ENCODE results near the gene SOX18. TPM values are rescaled to one million over a fixed set of nuclear protein-coding genes. Genes with fewer than 3 reads are reported as not detected.

Gene SOX18
- polyA plus RNA-seq, 3 donors = not detected

- Histone ChIP-seq H3K9me3 (replicated peaks in 1 of 2; ENCODE audit: control insufficient read depth in 1 of 2, insufficient read depth in 1 of 2, low read length in 2 of 2) (no peaks in the 10 kb centered on the region), H3K79me2 (ENCODE audit: insufficient read depth, low read length) (no peaks in the 10 kb centered on the region), H2AFZ (ENCODE audit: insufficient read depth, low read depth, low read length, poor library complexity, severe bottlenecking) (no peak overlapping the region), H3K9ac (ENCODE audit: insufficient read depth, low read length, poor library complexity, severe bottlenecking) (no peak overlapping the region), H3K4me1 (ENCODE audit: control insufficient read depth in 1 of 2, insufficient read depth in 2 of 2, low read length in 2 of 2) (no peaks in the 10 kb centered on the region), H3K4me2 (replicated peaks; ENCODE audit: extremely low read depth, low read length, poor library complexity, severe bottlenecking) (no peak overlapping the region), H3K27me3 (ENCODE audit: control insufficient read depth in 2 of 2, insufficient read depth in 2 of 2, low read length in 2 of 2) (no peaks in the 10 kb centered on the region), H4K20me1 (ENCODE audit: insufficient read depth, low read length) (peaks cover 12% of the 10 kb centered on the region), H3K27ac (ENCODE audit: low read depth in 1 of 2, low read length in 2 of 2) (no peak overlapping the region), H3K4me3 (replicated peaks in 1 of 3; ENCODE audit: low read depth in 2 of 3, low read length in 3 of 3) (no peak overlapping the region), H3K36me3 (replicated peaks in 1 of 2; ENCODE audit: control insufficient read depth in 1 of 2, insufficient read depth in 2 of 2, low read length in 2 of 2) (peaks cover 87 to 99% of the 10 kb centered on the region in 2 donors)
- H3K27me3 Mint-ChIP-seq (ENCODE audit: low read depth in 3 of 3) = peaks cover 0 to 3% (median 0%) of the 10 kb centered on the region in 3 donors
- H3K27ac Mint-ChIP-seq = no peak overlapping the region
- no peaks in the 10 kb centered on the region for H3K9me3 Mint-ChIP-seq
- H3K4me1 Mint-ChIP-seq = no peaks in the 10 kb centered on the region
- WGBS (ENCODE audit: insufficient coverage) = 100% methylated on average over 15 of the region's 18 CpGs
- intact Hi-C loops (cut with micrococcal nuclease) = no loop called here
- no peak overlapping the region for H3K4me3 Mint-ChIP-seq
- TF ChIP-seq CTCF (IDR thresholded peaks at IDR 0.05) = no peak
- no peak for DNase-seq
- H3K36me3 Mint-ChIP-seq = peaks cover 86 to 100% of the 10 kb centered on the region in 2 donors
Measured at GRCh38 chr20:64025101-64025825, 24.2 kb downstream of the SOX18 start.

- peaks cover 0 to 3% (median 0%) of the 10 kb centered on the region in 3 donors for H3K27me3 Mint-ChIP-seq (ENCODE audit: low read depth in 3 of 3)
- H3K27ac Mint-ChIP-seq = peak overlapping the region in 2 of 7 donors; percentile 21 to 23
- Histone ChIP-seq H4K20me1 (ENCODE audit: insufficient read depth, low read length) (peaks cover 15% of the 10 kb centered on the region), H3K79me2 (ENCODE audit: insufficient read depth, low read length) (no peaks in the 10 kb centered on the region), H3K27me3 (ENCODE audit: control insufficient read depth in 2 of 2, insufficient read depth in 2 of 2, low read length in 2 of 2) (no peaks in the 10 kb centered on the region), H3K36me3 (replicated peaks in 1 of 2; ENCODE audit: control insufficient read depth in 1 of 2, insufficient read depth in 2 of 2, low read length in 2 of 2) (peaks cover 85 to 99% of the 10 kb centered on the region in 2 donors), H3K4me2 (replicated peaks; ENCODE audit: extremely low read depth, low read length, poor library complexity, severe bottlenecking) (no peak overlapping the region), H3K9ac (ENCODE audit: insufficient read depth, low read length, poor library complexity, severe bottlenecking) (no peak overlapping the region), H3K27ac (ENCODE audit: low read depth in 1 of 2, low read length in 2 of 2) (no peak overlapping the region), H3K9me3 (replicated peaks in 1 of 2; ENCODE audit: control insufficient read depth in 1 of 2, insufficient read depth in 1 of 2, low read length in 2 of 2) (no peaks in the 10 kb centered on the region), H2AFZ (ENCODE audit: insufficient read depth, low read depth, low read length, poor library complexity, severe bottlenecking) (no peak overlapping the region), H3K4me3 (replicated peaks in 1 of 3; ENCODE audit: low read depth in 2 of 3, low read length in 3 of 3) (no peak overlapping the region), H3K4me1 (ENCODE audit: control insufficient read depth in 1 of 2, insufficient read depth in 2 of 2, low read length in 2 of 2) (no peaks in the 10 kb centered on the region)
- H3K4me3 Mint-ChIP-seq = no peak overlapping the region
- intact Hi-C loops (cut with micrococcal nuclease) = no loop called here
- no peak for DNase-seq
- no peaks in the 10 kb centered on the region for H3K9me3 Mint-ChIP-seq
- H3K36me3 Mint-ChIP-seq = peaks cover 84 to 100% of the 10 kb centered on the region in 2 donors
- peaks cover 5% of the 10 kb centered on the region for H3K4me1 Mint-ChIP-seq
- 100% methylated on average over 6 of the region's 17 CpGs for WGBS (ENCODE audit: insufficient coverage)
- no peak for TF ChIP-seq CTCF (IDR thresholded peaks at IDR 0.05)
Measured at GRCh38 chr20:64024141-64024990, 25.1 kb downstream of the SOX18 start.

Data from CD14-positive monocyte (primary cell).